NB4 (cell line): ENCODE measurements around the gene ZCCHC12.

Source experiments
- DNase-seq: peaks from one replicate; pipeline ENCODE4 v3.0.0; 2010; ENCODE audit warnings: low read depth
- H3K4me3 ChIP-seq: one replicate; pipeline ENCODE4 v1.5.1; 2011; ENCODE audit warnings: mild to moderate bottlenecking, low read depth, low read length, moderate library complexity
- CTCF ChIP-seq: IDR thresholded peaks from one replicate; pipeline ENCODE4 v1.5.1; 2012; ENCODE audit warnings: low read depth, low read length
- MAX ChIP-seq: IDR thresholded peaks from 2 replicates; pipeline ENCODE4 v1.6.1; 2011; ENCODE audit warnings: low read depth, low read length
- MYC ChIP-seq: IDR thresholded peaks from 2 replicates; pipeline ENCODE4 v1.6.1; 2011; ENCODE audit warnings: low read depth, low read length
- POLR2A ChIP-seq: IDR thresholded peaks from 2 replicates; pipeline ENCODE4 v1.6.1; 2011; ENCODE audit warnings: mild to moderate bottlenecking; ENCODE audit not compliant: insufficient read length; ENCODE audit errors: extremely low read depth

ZCCHC12 gene

DNA sequence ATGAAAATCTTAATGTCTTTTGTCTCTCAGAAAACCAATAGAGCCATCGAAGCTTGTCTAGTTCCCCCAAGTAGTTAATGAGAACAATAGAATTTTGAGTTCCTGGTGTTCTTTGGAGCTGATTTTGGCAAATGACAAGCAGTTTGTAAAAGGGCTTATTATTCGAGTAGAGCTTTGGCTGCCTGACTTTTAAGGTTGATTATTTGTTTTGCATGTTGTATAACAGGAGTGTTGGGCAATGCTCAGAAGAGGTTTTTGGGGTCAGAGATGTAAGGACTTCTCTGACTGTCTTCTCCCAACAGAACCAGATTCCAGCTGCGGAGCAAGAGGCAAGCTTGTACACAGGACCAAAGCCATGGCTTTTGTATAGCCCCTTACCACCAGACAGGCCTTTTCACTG lies 30.0 kb downstream of the ZCCHC12 start:
- H3K4me3 ChIP-seq: no peak overlapping the region
- no peak for TF ChIP-seq MYC
- no peak for DNase-seq

DNA sequence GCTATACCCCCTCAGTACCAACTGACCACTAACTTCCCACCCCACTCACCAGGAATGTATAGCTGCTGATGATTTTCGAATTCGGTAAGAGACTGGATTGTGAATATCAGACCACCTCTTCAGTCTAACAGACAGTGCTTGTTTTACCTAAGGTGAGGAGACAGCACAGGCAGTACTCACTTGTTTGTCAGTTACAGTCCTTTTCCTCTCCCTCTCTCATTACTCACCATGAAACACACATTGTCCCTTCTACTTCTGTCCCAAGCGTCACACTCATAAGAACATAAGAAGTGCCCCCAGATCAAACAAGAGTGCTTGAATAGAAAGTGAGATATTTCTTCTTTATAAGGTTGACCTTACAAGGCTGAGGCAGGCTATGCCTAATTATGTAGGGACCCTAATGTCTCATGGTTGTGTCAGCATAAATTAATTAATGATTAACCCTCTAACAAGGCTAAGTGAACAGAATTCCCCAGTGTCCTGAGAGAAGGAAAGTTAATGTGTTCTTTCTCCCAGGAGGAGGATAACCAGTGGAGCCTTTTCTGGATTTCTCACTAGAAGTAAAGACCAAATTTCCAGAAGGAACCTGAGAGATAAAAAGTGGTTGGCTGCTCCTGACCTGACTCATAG lies 32.2 kb downstream of the ZCCHC12 start:
- DNase-seq: no peak
- no peak overlapping the region for H3K4me3 ChIP-seq
- no peak for TF ChIP-seq MAX
- TF ChIP-seq MYC: no peak
- no peak for TF ChIP-seq CTCF
- no peak for TF ChIP-seq POLR2A

GRCh38 chrX:118857006-118857405 lies 33.4 kb downstream of the ZCCHC12 start:
- H3K4me3 ChIP-seq: no peak overlapping the region
- TF ChIP-seq MYC: no peak
- TF ChIP-seq POLR2A: no peak
- no peak for TF ChIP-seq CTCF
- TF ChIP-seq MAX: no peak
- DNase-seq: no peak

DNA sequence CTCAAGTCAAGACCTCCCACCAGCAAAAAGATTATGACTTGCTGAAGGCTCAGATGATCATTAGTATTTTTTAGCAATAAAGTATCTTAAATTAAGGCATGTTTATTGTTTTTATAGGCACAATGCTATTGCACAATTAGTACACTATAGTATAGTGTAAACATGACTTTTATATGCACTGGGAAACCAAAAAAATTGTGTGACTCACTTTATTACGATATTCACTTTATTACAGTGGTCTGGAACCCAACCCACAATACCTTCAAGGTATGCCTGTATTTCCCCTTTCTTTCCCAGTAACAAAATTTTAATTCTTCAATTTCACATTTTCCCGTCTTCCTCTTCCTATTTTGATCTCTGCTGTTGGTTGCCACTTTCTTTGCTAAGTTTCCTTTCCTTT lies 37.7 kb downstream of the ZCCHC12 start:
- no peak for DNase-seq
- no peak overlapping the region for H3K4me3 ChIP-seq
- no peak for TF ChIP-seq POLR2A
- TF ChIP-seq MYC: no peak
- TF ChIP-seq MAX: no peak
- no peak for TF ChIP-seq CTCF

- H3K4me3 ChIP-seq: no peak overlapping the region
- TF ChIP-seq MAX: no peak
- no peak for TF ChIP-seq MYC
- no peak for DNase-seq
These were observed 38.5 kb downstream of the ZCCHC12 start for GRCh38 chrX:118862091-118862490.

DNA sequence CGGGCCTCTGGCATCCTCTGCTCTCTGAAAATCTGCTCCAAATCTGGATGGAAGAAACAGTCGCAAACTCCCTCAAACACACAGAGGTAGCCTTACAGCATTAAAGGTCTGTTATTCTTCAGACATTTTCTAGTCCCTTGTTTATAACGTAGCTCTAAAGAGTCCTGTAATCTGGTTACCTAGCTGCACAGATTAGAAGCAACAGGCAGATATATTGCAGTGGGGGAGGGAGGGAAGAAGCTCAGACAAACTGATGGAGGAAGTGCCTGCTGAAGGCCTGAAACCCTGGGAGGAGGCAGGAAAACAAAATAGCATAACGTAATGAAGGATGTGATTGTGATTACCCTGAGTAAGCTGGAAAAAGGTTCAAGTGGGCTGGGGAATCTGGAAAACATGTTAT lies 39.4 kb downstream of the ZCCHC12 start:
- H3K4me3 ChIP-seq: no peak overlapping the region
- TF ChIP-seq POLR2A: no peak
- no peak for DNase-seq

GRCh38 chrX:118864063-118864635 lies 40.5 kb downstream of the ZCCHC12 start:
- no peak for DNase-seq
- TF ChIP-seq CTCF (no peak), POLR2A (no peak), MYC (no peak), MAX (no peak)

More at GRCh38 chrX:118864063-118864635, 40.5 kb downstream of the ZCCHC12 start:
- no peak overlapping the region for H3K4me3 ChIP-seq
